CD4-positive, alpha-beta T cell treated with Interleukin-15 for 4 hours (primary cell): Measurements from ENCODE around the gene PPM1M.

Source experiments
- DNase-seq: peaks from one replicate; pipeline ENCODE4 v3.0.0-alpha.2; 2020; ENCODE audit warnings: low spot score

The PPM1M gene

DNA sequence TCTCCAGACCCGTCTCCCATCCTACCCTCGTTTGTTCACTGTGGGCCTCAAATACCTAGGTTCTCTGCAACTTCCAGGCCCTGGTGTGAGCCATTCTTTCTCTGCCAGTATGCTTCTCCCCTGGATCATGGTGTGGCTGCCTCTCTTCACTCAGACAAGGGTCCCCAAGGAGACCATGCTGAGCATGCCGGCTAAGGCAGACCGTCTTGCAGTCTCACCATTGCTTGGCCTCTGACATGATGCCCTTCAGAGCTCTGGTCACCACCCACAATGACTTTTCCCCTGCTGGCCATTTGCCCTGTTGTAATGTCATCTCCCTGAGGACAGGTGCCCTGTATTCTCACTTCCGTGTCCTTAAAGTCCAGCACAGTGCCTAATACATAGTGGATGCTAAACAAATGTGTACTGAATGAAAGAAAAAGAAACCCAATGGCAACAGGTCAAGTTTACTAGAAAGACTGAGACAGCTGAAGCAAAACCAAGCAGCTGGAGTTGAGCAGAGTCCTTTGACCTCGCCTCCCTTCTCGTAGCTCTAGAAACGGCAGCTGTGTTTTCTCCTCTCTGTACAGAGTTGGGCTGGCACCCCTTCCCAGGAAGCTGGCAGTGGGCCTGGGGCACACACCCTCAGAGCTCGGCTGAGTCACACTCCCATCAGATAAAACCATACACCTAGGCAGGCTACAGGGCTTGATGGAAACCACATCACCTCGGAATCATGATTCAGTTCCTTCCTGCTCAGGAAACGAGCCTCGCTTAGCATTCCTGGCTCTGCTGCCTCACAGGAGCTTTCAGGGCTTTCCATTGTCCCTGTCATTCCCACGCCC, 28.8 kb upstream of the PPM1M start:
- DNase-seq: peak; percentile 81

DNA sequence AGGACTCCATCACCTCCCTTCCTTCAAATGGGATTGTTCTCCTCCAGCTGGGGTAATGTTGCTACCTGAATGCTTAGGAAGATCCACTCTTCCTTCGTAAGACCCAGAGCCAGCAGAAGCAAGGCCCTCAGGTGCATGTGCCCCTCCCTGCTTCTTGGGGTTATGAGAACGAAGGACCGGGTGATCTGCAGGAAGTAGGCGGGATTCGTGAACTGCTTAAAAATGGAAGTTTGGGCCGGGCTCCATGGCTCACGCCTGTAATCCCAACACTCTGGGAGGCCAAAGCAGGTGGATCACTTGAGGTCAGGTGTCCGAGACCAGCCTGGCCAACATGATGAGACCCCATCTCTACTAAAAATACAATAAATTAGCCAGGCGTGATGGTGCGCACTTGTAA, 28.2 kb upstream of the PPM1M start:
- peak; percentile 39 for DNase-seq

DNA sequence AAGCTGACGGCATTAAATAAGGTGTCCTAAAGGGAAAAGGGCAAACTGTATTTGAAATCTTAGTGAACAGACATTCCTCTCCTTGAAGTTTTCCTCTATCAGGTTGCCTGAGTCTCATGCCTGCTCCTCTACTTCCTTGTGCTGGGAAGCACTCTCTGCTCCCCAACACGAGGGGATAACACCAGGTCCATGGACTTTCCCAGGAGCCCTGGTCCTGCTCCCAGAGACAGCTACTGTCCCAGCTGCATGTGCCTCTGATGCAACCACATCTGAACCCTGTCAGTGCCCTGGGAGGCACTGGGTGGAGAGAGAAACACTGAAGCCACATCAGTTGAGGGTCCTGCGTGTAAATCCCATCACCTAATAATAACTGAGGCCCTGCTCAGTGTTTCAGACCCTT, 27.5 kb upstream of the PPM1M start:
- no peak for DNase-seq

DNA sequence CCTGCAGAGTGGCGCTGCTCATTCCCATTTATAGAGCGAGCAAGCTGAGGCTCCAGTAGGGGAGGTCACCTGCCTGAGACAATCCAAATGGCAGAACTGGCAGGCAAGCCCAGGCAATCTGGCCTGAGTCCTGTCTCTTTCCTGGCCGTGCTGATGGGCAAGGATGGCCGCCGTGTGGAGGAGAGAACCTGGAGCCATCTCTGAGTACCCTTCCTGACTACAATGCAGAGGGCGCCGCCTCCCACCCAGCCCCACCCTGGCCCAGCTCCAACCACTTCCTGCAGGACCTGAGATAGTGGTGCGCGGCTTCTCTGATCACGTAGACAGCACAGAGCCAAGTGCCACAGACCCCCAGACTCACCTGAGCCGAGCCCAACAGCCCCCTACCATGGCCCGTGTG, 27.1 kb upstream of the PPM1M start:
- DNase-seq: peak; percentile 31

DNA sequence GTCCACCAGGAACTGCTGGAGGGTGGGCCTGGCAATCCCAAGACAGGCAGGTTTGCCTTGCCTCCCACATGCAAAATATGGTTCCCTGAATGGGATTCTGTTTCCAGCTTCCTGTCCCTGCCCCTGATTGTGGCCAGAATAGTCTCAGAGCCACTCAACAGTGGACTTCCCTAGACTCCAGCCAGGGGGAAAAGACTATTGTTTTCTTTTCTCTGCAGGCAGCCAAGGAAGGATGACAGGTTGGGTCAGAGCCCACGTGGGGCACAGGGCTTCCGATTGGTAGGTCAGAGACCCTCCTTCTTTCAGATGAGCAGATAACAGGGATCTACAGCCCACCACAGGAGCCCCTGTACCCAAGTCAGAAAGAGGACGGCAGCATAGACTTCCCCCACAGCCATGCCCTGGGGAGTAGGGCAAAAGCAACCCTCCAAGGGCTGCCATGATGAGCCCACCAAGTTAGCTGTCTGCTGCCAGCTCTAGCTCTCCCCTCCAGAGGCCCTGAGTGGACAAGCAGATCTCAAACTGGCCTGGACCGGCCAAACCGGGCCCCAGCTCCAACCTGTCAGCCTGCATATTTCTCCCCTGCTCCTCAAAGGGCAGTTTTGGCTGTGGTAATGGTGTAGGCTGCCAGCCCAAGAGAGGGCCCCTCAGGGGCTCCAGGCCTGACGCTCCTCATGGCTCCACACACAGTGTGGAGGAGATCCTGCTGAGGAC, 26.5 kb upstream of the PPM1M start:
- no peak for DNase-seq

DNA sequence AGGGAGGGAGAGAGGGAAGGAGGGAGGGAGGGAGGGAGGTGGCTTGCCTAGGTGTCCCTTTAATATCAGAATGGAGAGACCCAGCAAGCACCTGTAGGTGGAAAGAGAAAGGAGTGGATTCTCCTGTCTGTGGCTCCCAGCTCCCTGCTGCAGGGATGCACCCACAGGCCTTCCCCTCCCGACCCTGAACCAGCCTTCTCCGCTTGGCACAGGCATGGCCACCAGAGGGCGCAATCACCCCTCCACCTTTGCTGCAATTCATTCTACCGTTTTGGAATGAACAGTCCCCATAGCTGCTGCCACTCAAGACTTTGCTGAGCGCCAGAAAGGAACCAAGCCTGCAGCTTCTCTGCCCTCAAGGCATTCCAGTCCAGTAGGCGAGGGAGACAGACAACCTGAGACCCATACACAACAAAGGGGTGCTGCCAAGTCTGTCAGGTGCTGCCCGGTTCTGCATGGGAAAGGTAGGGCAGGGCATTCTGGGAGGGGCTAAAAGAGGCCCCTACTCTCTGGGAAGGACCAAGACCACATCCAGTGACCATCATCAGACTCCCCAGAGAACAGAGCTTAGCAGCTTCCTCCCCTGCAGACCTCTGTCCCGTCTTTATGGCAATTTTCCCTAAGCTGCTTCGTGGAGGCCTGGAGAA, 25.1 kb upstream of the PPM1M start:
- peak; percentile 87 for DNase-seq

DNA sequence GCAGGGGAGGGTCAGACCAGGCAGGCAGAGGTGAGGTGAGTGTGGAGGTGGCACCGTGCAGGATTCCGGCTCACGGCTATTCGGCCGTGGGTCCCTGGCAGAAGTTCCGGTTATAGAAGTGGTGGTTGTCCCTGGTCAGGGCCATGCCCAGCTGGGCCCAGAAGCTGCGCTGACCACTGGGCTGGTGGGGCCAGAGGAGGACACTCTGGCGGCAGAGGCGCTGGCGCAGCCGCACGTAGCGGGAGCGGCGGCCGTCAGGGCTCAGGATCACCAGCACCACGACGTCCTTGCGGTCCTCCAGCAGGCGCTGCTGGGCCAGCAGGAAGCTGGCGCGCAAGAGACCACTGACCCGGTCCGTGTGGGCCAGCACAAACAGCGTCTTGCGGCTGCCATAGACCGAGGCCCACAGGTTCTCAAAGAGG, 24.4 kb upstream of the PPM1M start:
- DNase-seq: no peak

DNA sequence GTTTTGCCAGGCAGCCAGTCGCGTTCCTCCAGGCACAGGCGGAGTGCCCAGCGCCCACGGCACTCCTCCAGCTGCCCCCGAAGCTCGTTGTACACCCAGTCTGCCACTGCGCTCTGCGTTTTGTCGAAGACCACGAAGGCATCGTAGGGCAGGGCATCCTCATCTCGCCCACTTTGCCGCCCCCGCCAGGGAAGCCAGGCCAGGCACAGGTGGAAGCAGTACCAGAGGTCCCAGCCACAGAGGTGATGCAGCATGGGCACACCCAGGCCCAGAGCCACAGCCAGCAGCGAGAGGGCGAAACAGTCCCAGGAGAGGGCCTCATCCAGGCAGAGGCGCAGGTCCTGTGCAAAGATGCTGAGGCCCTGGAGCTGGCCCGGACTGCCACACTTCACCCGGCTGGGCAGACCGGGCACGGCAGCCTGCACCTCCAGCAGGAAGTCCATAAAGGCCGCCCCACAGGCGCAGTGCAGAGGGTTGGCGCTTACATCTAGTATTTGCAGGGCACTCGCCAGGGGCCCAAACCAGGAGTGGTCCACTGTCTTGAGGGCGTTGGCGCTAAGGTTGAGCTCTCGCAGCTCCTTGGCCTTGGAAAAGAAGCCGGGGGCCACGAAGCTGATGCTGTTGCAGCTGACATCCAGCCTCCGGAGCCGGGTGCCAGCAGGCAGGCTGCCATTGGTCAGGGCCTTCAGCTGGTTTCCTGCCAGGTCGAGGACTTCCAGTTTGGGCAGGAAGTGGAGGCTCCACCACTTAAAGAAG, 23.8 kb upstream of the PPM1M start:
- DNase-seq: peak; percentile 69

DNA sequence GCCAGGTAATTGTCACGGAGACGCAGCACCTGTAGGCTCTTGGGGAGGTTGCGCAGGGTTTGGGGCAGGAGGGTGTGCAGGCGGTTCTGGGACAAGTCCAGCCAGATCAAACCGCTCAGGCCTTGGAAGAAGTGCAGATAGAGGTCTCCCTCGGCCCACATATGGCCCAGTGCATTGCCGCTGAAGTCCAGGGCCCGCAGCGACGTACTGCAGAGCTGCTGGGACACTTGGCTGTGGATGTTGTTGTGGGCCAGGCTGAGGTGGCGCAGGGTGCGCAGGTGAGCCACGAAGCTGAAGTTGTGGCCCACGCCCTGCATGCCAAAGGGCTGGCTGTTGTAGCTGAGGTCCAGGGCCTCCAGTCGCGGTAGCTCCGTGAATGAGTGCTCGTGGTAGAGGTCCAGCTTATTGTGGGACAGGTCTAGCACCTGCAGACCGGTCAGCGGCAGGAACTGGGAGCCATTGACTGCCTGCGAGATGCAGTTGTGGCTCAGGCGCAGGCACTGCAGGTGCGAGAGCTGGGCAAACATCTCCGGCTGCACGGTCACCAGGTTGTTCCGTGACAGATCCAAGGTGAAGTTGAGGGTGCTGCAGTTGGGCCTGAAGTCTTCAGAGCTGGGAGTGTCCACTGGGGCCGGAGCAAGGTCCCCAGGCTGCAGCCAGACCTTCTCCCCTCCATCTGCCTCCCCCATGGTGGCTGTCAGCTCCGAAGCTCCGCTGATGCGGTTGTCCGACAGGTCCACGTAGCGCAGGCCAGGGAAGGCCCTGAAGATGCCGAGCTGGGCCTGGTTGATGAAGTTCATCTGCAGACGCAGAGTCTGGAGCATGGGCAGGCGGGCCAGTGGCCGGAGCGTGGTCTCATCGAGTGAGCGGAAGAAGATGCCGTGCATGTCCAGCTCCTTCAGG, 23.0 kb upstream of the PPM1M start:
- DNase-seq: no peak

DNA sequence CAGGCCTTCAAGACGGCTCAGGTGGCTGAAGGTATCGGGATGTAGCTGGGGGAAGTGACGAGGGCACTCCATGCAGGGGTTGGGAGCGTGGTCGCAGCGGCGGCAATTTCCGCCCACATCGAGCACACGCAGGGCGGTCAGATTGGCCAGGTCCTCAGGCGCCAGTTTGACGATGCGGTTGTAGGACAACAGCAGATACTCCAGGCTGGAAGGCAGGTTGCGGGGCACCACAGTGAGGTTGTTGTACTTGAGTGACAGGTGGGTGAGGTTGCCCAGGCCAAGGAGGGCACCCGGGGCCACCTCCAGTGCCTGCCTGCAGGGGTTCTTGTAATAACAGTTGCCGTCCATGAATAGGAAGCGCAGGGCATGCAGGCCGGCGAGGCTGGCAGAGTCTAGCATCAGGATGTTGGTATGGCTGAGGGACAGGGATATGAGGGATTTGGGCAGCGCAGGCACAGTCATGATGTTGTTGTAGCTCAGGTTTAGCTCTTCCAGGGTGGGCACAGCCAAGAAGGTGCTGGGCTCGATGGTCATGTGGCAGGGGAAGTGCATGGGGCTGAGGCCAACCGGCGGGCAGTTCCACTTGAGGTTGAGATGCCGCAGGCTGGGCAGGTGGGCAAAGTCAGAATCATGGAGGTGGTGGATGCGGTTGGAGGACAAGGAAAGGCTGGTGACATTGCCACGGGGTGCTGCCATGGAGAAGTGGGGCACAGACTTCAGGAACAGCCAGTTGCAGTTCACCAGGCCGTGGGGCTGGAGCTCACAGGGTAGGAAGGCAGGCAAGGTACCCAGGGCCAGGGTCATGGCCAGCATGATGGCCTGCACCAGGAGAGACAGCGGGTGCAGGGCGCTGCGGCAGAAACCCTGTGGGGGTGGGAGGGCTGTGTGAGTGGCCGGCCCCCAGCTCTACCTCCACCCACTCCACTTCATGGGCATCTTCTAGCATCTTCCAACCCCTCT, 21.8 kb upstream of the PPM1M start:
- DNase-seq: no peak

DNA sequence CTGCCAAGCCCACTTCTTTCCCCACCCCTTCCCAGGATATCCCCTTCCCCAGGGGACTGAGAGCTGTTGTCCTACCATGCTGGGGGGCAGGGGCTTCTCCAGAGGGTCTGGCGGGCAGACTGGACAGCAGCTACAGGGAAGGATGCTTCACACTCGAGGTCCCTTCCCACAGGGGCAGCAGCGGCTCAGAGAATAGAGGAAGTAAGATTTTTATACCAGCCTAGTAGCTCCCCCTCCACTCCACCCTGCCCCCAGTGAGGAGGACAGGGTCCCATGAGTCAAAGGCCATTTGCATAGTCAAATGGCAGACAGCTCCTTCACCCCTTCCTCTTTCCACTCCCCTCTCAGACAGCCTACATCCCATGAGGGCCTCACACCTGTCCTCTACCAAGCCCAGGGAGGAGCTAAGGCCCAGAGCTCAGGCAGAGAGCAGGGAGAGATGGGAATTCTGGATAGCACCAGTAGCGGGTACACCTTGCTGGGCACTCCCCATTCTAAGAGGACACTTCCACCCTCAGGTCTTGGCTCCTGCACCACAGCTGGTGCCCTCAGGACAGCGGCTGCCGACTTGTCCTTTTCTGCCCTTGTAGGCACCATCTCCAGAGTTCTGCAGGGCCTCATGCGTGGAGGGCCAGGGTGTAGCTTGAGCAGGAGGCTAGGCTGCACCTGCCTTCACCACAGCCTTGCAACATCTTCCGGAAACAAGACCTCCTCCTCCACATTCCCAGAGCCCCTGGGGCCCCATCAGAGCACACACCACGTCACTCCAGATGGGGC, 19.9 kb upstream of the PPM1M start, which contains the start of gene TLR9:
TLR9 (minus strand) TSS at position 194 of the 777 bp plus-strand sequence; CDS start at position 78, 116 bp downstream.
- no peak for DNase-seq

DNA sequence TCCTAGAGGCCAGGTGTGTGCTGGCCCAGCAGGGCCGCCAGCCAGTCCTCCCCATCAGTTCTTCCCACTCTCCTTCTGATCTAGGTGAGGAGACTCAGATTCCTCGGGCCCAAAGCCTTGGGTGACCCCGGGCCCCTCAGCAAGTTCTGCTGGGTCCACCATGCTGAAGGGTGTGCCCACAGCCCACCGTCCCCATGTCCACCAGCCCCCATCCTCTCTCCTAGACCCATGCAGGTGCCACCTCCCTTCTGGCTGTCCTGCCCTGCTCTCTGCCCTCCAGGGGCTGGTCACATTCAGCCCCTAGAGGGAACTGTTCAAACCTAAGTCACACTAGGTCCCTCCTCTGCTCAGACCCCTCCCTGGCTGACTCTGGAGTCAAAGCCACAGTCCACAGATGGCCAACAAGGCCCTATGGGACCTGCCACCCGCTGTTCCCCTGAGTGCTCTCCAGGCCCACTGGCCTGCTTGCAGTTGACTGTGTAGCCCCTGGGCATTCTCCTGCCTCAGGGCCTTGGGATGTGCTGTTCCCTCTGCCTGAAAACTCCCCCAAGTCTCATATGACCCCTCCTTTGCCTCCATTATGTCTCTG, 19.2 kb upstream of the PPM1M start:
- no peak for DNase-seq

DNA sequence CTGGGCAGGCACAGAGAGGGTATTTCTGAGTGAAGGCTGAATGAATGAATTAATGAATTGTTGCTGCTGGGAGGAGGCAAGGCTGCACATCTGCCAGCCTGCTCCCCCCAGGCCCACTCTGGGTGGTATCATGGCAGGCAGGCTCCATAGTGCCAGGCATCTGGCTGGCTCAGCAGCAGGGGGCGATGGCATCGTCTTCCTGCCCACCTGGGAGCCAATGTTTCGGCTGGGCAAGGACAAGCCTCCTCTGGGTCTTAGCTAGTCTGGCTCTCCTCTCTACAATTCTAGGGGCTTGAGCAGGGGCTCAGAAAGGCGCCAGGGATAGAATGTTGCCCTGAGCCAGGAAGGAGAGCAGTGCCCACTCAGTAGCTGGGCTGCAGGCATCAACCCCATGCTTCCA, 18.4 kb upstream of the PPM1M start:
- DNase-seq: no peak

DNA sequence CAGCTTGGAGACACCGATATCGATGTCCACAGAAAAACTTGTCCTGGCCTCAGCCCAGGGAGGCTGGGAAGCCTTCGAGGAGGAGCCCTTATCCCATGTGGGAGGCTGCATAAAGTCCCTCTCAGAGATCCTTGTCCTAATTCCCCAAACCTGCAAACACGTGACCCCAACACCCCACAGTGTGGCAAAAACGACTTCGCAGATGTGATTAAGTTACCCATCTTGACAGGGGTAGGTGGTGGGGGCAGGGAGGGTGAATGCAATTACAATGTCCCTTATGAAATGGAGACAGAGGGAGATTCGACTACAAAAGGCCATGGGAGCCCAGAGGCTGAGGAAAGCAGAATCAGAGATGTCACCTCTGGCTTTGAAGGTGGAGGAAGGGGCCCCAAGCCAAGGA, 17.8 kb upstream of the PPM1M start:
- DNase-seq: no peak

DNA sequence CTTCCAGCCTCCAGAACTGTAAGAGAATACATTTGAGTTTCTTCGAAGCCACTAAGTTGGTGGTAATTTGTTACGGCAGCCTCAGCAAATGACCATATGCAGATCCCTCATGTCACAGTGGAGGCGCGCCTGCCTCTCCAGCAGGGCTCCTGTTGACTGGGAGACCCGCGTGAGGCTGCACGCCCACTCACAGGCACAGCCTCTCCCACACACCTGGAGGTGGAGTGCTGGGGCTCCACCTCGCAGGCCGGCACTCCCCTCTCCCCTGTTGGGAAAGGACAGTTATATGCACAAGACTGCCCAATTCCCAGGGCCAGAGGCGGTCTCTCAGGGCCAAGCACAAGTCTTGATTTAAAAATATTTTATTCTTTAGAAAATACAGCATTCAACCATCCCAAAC, 17.3 kb upstream of the PPM1M start:
- no peak for DNase-seq

DNA sequence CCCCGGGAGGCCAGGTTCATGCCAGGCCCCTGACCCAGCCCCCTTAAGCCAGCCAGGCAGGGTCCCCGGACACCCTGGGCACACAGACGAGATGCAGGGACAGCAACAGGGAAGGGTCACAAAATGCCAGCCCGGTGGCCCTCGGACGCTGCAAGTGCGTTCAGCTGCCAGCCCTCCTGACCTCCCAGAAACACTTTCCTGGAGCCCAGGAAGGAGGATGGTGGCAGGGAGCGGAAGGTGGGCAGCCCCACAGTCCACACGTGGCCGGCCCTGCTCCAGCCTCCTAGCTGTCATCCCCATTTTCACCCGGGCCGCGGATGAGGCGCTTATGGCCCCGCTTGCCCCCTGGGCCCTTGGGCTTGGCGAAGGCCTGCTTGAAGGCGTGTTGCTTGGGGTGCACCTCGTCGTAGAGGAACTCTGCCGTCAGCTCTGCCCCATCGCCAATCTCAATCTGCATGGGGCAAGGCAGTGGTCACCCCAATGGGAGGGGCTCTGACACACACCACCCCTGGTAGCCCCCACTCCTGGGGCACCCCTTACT, 16.7 kb upstream of the PPM1M start:
- DNase-seq: no peak

DNA sequence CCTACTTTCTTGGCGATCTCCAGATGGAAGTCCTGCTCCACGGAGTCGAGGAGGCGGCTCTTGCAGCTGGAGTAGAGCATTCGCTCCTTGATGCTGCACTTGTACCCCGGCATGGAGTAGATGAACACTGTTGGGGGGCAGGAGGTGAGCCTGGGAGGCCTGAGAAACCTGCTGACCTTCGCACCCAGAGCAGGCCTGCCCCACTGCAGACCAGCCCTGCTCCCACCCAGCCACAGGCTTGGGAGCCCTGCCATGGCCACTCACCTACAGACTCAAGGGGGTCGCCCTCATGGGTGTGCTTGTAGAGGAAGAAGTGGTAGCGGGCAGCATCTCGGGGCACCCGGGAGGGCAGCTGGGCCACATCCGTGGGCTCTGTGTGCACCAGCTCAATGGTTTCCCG, 15.9 kb upstream of the PPM1M start:
- DNase-seq: no peak

DNA sequence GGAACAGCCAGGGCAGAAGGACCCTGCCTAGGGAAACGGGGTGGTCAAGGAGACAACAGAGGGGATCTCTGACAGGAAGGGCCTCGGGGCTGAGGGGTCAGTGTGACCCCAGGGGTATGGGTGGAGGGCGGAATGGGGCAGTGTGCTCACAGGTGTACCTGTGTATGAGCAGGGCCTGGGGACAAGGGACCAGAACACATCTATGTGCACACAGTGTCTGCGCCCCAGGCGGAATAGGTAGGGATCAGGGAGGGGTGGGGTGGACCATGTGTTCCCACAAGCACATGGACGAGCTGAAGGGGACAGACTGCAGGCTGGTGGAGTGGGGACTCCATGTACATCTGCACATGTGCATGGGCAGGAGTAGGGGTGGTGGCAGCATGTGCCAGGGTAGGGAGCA, 15.1 kb upstream of the PPM1M start:
- no peak for DNase-seq
